Dermis microvascular lymphatic vessel endothelial cell (primary cell): ENCODE measurements around the gene EEIG2. TPM values are rescaled to one million over a fixed set of nuclear protein-coding genes. Genes with fewer than 3 reads are reported as not detected.
"Not testable (repeated sequence)": the region's sequence is repeated elsewhere in the genome, so short reads cannot be mapped to it uniquely, and the experiment has no call there.

ENCODE experiments used
- DNase-seq, 2 donors: peaks; one replicate each; pipeline versions ENCODE4 v3.0.0 to v3.0.0-alpha.2; 2010; ENCODE audit warnings: low read depth in 2 of 2
- total RNA-seq: library from RNA; depleted of rRNA; stranded (reverse); fragments of >200 nt; gene quantifications from 2 replicates; pipeline ENCODE4 v1.2.1, GENCODE V29; 2014

The EEIG2 gene
- total RNA-seq, 1 donor from 2014 or later, result 1.9 TPM

DNA sequence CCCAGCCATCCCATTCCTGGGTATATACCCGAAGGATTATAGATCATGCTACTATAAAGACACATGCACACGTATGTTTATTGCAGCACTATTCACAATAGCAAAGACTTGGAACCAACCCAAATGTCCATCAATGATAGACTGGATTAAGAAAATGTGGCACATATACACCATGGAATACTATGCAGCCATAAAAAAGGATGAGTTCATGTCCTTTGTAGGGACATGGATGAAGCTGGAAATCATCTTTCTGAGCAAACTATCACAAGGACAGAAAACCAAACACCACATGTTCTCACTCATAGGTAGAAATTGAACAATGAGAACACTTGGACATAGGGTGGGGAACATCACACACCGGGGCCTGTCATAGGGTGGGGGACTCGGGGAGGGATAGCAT lies 12.4 kb upstream of the EEIG2 start:
- DNase-seq, result not testable (repeated sequence)

DNA sequence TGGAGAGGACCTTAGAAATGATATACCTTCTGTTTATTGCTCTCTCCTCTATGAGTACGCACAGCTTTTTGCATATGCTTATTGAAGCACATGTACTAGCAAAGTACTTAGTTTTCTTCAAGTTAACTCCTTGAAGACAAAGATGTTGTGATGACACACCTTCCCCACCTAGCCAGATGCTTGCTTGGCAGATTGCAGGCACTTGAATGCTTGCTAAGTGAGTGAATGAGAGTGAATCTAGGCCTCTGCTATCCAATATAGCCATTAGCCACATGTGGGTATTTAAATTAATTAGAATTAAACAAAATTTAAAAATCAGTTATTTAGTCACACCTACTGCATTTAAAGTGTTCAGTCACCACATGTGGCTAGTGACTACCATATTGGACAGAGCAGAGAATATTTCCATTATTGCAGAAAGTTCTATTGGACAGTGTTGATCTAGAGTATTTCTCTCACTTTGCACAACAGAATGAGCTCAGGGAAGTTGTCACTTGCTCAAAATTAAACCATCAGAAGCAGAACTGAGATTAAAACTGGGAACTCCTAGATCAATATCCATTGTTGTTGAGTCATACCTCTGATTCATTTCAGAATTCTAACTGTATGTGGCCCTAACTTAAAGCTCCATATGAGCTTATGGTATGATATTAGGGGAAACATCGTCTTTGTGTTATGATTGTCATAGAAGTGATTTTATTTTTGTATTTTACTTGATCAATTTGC lies 8.6 kb upstream of the EEIG2 start:
- DNase-seq, result no peak

DNA sequence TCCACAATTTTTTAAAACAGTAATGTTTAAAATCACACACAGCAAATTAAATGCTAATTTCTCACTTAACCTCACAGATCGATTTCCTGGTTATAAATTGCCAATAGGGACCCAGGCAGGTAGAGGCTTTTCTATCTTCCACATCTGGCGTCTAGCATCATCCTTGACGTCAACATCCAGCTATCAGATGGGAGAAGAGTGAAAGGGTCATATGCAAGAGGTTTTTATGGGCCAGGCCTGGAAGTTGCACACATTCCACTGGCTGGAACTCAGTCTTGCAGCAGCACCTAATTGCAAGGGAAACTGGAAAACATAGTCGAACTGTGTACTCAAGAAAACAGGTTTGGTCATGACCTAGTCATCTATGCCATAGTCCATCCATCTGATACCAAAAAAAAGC lies 6.0 kb upstream of the EEIG2 start:
- no peak for DNase-seq

DNA sequence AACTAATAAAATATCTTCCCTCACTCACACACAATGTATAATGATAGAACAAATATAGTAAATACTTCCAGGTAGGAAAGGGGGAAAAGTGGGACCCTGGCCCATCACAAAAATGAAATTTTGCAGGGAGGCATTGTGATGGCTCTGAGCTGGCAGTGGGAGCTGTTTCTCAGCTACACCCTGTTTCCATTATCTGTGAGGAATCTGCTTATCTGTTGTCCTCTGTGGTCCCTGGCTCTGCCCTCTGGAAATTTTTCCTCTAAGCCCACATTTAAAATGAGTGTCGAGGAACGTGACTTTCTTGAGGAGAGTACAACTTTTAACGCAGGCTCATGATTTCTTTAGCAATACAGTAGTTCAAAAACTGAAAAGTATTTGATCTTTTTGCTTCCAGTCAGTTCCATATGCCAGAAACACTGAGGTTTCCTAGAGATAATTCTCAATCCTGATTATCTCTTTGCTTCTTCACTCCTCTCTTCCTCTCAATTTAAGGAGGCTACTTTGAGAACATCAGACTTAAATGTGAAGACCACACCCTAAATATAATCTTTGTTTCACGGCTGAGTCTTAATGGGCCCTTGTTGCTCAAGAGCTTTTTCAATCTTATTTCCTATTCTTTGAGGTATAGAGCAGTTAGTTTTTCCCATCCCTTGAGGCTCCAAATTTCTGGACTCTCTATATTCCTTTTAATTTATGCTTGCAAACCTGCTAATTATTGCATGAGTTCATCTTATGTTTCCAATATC lies 5.0 kb upstream of the EEIG2 start:
- no peak for DNase-seq

DNA sequence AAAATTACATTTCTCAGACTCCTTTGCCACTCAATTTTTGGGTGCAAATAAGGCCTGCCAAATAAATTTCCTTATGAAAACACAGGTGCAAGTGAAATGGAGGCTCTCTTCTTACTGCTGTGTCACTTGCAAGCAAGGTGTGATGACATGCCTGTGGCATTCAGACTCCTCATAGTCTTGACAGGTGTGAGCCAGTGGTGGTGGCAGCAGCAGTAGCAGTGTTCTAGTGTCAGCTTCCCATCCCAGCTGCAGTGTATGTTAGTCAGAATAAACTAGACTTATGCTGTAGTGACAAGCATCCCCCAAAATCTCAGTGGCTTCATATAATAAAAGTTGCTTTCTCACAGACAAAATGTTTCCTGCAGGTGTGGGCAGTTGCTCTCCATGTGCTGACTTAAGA lies 3.8 kb upstream of the EEIG2 start:
- DNase-seq, result no peak

DNA sequence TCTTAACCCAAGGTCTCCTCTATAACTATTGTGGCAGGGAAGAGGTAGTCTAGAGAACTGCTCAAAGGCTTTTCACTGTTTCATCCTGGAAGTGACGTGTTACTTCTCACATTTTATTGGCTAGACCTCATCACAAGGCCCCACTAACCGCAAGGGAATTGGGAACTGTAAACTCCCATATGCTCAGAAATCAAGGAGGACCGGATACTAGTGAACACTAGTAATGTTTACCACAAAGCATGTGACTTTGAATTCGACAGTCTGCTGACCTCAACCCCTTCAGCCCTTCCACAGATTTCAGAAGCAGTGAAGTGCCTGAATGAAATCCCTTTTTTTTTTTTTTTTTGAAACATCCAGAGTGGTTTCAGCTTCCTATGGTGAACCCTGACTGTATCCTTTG lies 3.4 kb upstream of the EEIG2 start:
- no peak for DNase-seq

DNA sequence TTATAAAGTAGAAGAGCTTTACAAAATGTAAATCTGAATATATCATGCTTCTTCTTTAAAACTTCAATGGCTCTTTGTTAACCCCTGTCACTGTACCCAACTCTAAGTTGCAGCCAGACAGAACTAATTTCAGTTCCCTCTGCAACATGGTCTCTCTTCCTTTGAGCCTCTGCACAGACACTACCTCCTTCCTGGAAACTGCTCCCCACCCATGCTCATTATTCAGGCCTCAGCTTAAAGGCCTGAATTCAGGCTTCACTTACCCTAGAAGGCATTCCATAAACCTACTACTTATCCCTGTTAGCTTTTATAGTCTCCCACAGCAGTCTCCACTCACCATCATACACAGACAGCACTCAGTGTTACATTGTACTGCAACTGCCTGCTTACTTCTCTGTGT lies 2.6 kb upstream of the EEIG2 start:
- no peak for DNase-seq

DNA sequence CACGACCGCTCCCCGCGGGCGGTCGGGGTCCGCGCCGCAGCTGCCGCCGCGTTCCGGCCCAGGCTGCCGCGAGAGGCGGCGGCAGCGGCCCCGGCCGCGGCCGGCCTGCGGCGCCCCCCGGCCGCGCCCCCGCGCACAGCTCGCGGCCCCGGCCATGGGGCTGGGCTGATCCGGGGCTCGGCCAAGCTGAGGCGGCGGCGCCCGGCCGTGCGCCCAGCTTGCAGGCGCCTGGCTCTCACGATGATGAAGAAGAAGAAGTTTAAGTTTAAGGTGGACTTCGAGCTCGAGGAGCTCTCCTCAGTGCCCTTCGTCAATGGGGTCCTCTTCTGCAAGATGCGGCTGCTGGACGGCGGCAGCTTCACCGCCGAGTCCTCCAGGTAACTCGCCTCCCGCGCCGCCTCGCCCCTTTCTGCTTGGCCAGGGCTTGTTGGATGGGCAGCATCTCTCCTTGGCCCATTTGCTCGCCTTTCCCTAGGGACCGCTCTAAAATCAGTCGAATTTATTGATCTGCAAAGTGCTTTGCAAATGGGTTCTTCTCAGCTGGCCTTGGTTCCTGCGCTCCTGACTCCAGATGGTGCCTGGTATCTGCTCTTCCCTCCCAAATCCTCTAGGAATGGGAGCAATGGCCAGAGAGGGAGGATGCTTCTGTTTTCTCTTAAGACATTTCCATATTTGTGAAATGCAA lies 431 bp downstream of the EEIG2 start:
- DNase-seq, result peak in 1 of 2 donors; percentile 29

DNA sequence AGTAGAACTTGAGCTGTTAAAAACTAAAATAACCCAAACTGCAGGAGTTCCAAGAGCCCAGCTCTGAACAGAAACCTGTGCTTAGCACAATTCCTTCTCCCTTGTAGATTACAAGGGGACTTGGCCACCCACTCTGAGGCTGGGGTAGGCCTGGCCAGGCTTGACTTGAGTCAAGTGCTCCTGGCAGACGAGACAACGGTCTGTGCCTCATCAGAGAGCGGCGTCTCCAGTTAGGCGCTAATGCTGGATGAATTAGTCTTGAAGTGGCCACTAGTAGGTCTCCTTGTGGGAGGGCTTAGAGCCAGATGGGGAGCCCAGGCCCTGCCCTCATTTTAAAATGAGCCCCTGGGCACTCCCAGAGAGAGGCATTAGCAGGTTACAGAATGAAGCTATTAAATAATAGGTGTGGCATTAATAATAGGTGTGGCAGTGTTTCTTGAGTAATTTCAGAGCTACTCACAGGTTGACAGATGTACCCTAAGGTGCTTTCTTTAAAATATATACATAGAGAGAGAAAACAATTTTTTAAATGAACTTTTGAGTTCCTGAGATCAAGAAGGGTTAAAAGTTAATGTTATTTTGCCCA lies 1.1 kb downstream of the EEIG2 start:
- DNase-seq, result peak in 1 of 2 donors; percentile 21

DNA sequence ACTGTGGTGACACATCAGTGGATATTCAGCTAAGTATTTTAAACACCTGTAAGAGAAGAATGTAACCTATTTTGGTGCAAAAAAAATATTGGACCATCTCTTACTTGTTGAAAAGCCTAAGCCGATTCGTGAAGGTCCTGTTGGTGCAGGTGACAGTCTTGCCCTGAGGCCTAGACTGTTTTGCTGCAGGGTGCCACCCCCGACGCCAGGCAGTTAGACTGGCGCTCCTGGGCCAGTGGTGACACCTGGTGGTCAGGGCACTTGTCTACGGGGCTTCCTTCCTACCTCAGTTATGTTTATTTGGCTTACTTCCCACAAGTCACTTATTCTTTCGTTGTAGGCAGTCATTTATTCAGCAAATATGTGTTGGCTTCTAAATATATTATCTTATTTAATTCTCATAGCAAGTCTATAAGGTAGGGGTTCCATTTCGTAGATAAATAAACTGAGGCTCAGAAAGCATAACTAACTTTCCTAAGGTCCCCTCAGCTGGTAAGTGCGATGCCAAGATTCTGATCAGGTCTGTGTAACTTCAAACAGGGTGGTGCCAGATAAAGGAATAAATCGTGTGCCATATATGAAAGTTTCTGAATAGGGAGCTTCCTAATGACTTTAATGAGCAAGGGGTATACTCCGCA lies 1.9 kb downstream of the EEIG2 start:
- peak in 1 of 2 donors; percentile 53 for DNase-seq

DNA sequence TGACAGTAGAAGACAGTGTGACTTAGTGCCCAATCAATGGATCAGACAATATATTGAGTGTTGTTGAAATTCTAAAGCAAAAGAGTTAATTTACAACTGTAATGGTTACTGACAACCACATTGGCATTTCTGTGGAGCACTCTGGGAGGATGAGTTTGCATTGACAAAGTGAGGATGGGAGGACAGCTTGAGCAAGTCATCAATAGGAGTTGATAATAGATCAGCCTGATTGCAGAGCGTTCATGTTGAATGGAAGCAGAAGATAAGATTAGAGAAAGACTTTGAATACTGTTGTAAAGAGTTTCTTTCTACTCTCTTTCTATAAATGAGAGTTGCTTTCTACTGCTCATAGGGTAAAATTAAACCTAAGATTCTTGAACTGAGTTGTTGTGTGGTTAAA lies 3.9 kb downstream of the EEIG2 start:
- DNase-seq, result no peak

DNA sequence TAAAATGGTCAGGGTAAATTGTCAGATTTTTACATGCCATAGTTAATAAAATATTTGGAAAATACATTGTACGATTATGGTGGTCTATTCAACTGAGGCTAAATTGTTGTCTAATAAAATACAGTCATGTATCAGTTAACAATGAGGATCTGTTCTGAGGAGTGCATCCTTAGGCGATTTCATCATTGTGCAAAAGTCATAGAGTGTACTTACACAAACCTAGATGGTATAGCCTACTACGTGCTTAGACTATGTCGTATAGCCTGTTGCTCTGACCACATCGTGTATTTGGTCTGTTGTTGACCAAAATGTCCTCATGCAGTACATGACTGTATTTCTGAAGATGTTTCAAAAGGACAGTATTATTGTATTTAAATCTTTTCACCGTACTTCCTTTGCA lies 5.2 kb downstream of the EEIG2 start:
- DNase-seq, result no peak

DNA sequence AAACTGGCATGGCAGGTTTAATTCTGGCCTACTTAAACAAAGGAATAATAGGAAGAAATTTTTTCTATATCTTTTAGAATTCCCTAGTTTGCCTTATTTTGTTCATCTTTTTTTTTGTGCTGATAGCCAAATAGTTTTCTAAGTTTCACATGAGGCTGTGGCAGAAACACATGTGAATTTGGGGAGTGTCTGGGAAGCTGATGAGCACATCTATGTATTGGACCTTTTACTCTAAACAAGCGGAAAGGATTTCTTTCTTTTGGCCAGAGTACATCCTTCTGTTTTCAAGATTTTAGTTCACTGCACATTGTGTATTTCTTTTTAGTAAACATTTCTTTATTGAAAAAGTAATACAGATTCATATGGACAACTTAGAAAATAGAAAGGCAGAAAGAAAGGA lies 5.6 kb downstream of the EEIG2 start:
- no peak for DNase-seq

DNA sequence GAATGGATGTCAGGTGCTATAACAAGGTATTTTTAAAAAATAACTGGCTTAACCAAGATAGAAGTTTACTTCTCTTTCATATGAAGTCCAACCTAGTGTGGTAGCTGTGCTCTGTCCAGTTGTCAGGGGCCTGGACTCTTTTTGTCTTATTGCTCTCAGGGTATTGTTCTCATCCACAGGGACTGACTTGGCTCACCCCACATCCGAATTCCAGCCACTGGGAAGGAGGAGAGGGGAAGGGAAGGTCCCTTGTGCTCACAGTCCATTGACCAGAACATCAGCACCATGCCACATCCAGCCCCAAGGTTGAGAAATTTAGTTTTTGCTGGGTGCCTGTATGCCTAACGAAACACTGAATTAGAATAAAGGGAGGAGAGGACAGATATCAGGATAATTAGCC lies 8.7 kb downstream of the EEIG2 start:
- no peak for DNase-seq

DNA sequence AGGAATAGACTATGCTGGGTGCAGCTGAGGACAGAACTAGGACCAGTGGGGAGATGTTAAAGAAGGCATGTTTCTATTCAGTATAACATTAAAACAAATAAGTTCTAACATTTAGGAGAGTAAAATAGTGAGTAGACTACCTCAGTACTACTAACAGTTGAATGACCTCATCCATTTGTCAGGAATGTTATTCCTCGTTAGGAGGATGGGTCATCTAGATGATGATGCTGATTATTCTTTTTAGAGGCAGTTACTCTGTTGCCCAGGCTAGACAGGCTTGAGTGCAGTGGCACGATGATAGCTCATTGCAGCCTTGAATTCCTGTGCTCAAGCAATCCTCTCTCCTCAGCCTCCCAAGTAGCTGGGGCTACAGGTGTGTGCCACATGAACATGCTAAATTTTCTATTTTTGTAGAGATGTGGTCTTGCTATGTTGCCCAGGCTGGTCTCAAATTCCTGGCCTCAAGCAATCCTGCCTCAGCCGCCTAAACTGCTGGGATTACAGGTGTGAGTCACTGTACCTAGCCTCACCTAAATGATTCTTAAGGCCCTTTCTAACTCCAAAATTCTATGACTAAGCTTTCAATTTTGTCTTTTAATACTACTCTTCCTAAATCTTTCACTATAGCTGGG lies 9.3 kb downstream of the EEIG2 start:
- no peak for DNase-seq

DNA sequence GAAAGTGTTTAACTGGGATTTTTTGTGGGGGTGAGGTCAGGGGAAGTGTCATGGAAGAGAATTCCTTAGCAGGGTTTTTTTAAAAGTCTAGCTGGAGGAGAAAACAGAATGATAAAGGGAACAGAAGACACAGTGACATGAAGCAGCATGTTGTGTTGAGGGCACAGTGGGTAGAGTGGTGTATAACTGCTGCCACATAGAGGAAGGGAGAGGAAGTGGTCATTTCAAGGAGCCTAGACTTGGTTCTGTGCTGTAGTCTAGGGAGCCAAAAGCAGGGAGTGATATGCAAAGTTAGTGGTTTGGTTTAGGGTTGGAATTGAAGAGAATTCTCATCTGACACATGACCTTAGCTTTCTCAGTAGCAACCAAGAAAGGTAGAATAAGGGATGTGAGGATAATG lies 10.2 kb downstream of the EEIG2 start:
- peak in 1 of 2 donors; percentile 18 for DNase-seq

DNA sequence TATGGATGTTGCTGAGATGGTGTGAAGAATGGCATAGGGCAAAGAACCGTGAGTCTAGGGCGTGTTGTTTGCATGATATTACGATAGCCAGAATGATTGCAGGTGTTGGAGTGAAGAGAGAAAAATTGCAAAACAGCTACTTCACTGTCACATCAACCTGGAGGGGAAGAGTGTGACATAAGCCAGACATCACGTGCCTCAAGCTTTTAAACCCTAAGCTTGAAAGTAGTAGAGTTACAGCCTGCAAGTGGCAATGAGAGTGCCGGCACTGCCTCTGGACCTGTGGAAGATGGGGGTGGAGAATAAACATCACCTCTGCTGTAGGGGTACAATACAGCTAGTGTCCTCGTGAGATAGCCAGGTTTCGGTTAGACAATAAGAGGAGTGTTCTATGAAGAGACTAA lies 11.1 kb downstream of the EEIG2 start:
- no peak for DNase-seq

DNA sequence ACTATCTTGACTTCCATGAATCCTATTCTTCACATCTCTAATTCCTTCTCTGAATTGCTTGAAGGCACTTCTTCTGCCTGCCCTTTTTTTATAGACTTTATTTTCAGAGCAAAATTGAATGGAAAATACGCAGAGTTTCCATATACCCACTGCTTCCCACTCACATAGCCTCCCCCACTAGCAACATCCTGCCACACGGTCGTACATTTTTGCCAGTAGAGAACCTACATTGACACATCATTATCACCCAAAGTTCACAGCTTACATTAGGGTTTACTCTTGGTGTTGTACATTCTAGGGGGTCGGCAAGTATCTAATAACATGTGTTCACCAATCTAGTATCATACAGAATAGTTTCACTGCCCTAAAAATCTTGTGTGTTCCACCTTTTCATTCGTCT lies 12.3 kb downstream of the EEIG2 start:
- no peak for DNase-seq

DNA sequence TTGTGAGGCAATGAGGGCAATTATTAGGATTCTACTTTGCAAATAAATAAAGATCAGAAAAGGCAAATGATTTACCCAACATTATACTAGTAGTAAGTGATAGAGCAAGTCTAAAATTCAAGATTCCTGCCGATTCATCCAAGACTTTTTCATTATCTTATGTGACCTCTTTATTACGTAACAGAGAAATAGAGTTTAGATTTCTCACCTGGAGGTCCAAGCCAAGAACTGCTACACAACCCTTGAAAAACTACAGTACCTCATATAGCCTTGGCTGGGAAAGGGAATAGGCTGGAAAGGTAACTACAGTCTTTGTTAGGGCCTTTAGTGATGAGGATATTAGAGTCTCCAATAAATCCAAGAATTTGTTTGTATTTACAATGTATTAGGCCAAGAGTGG lies 13.3 kb downstream of the EEIG2 start:
- no peak for DNase-seq

DNA sequence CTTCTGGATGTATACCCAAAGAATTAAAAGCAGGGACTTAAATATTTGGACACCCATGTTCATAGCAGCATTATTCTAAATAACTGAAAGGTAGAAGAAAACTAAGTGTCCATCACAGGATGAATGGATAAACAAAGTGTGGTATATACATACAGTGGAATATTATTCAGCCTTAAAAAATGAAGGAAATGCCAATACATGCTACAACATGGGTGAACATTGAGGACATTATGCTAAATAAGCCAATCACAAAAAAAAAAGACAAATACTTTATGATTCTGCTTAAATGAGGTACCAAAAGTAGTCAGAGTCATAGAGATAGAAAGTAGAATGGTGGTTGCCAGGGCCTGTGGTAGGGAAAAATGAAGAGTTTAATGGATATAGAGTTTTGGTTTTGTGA lies 14.1 kb downstream of the EEIG2 start:
- no peak for DNase-seq

DNA sequence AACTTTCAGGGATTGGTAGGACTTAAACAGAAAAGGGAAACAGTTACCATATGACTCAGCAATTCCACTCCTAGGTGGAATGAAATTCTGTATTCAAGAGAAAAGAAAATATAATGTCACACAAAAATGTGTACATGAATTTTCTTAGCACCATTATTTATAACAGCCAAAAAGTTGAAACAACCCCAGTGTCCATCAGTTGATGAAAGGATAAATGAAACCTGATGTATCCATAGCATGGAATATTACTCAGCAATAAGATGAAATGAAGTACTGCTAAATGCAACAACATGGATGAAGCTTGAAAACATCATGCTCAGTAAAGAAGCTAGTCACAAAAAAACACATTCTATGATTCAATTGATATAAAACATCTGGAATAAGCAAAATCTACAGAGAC lies 15.5 kb downstream of the EEIG2 start:
- DNase-seq, result no peak
